Neural cell (in vitro differentiated cells): ENCODE results near the gene TCF4. TPM values are rescaled to one million over a fixed set of nuclear protein-coding genes. Genes with fewer than 3 reads are reported as not detected.

Experiments used
- H2AFZ ChIP-seq: fragments of 200-600, 300-800 bp; sonication (generic), shearing (Covaris generic); 2 replicates; pipeline ENCODE4 v1.6.0; 2014; ENCODE audit warnings: low read depth, mild to moderate bottlenecking, antibody characterized with exemption, low read length, moderate library complexity
- H3F3A ChIP-seq: fragments of 200-600 bp; shearing (Covaris generic); 2 replicates; pipeline ENCODE4 v1.6.1; 2016; ENCODE audit warnings: mild to moderate bottlenecking, moderate library complexity, mixed read lengths, antibody characterized with exemption, low read length; ENCODE audit not compliant: insufficient read depth, poor library complexity, severe bottlenecking
- H3K27ac ChIP-seq: fragments of 200-600, 300-800 bp; sonication (generic), shearing (Covaris generic); 2 replicates; pipeline ENCODE4 v1.5.1; 2014; ENCODE audit warnings: mild to moderate bottlenecking, low read length, moderate library complexity
- H3K27me3 ChIP-seq: fragments of 300-800, 200-600 bp; sonication (generic), shearing (Covaris generic); 2 replicates; pipeline ENCODE4 v1.6.0; 2014; ENCODE audit warnings: mild to moderate bottlenecking, low read depth, low read length, moderate library complexity; ENCODE audit not compliant: insufficient read depth
- H3K36me3 ChIP-seq: fragments of 300-800, 200-600 bp; sonication (generic), shearing (Covaris generic); 2 replicates; pipeline ENCODE4 v1.5.1; 2014; ENCODE audit warnings: mild to moderate bottlenecking, antibody characterized with exemption, low read length, moderate library complexity; ENCODE audit not compliant: insufficient read depth
- H3K4me2 ChIP-seq: fragments of 300-800, 200-600 bp; sonication (generic), shearing (Covaris generic); 2 replicates; pipeline ENCODE4 v1.6.0; 2014; ENCODE audit warnings: mild to moderate bottlenecking, low read length
- H3K4me3 ChIP-seq: fragments of 300-800, 200-600 bp; sonication (generic), shearing (Covaris generic); 2 replicates; pipeline ENCODE4 v1.5.1; 2014; ENCODE audit warnings: mild to moderate bottlenecking, low read length, moderate library complexity
- H3K79me2 ChIP-seq: fragments of 200-600 bp; shearing (Covaris generic); replicated peaks from 2 replicates; pipeline ENCODE4 v1.6.0; 2014; ENCODE audit warnings: mild to moderate bottlenecking, low read length, moderate library complexity; ENCODE audit not compliant: insufficient read depth
- H3K9ac ChIP-seq: fragments of 300-800, 200-600 bp; sonication (generic), shearing (Covaris generic); 2 replicates; pipeline ENCODE4 v1.6.1; 2016; ENCODE audit warnings: mild to moderate bottlenecking, low read length, mixed read lengths
- H3K9me2 ChIP-seq: fragments of 200-600 bp; shearing (Covaris generic); 2 replicates; pipeline ENCODE4 v1.6.1; 2016; ENCODE audit warnings: mild to moderate bottlenecking, low read length, mixed read lengths; ENCODE audit not compliant: insufficient read depth
- H3K9me3 ChIP-seq: fragments of 200-600, 300-800 bp; sonication (generic), shearing (Covaris generic); 2 replicates; pipeline ENCODE4 v1.6.1; 2016; ENCODE audit warnings: mild to moderate bottlenecking, mixed run types, low read length, moderate library complexity, mixed read lengths
- H4K20me1 ChIP-seq: fragments of 200-600 bp; shearing (Covaris generic); 2 replicates; pipeline ENCODE4 v1.6.1; 2016; ENCODE audit warnings: mild to moderate bottlenecking, mixed run types; ENCODE audit not compliant: insufficient read depth
- EP300 ChIP-seq: fragments of 450-650 bp; conservative IDR thresholded peaks from 2 replicates; pipeline ENCODE4 v1.6.1; 2014; ENCODE audit warnings: antibody characterized with exemption, mild to moderate bottlenecking, moderate library complexity; ENCODE audit not compliant: poor library complexity, severe bottlenecking
- EZH2 ChIP-seq: fragments of 200-600, 300-800 bp; shearing (Covaris generic), sonication (generic); IDR thresholded peaks from 2 replicates; pipeline ENCODE4 v1.6.1; 2014; ENCODE audit warnings: antibody characterized with exemption, low read length, borderline replicate concordance, mild to moderate bottlenecking; ENCODE audit not compliant: insufficient read depth, poor library complexity, severe bottlenecking
- MXI1 ChIP-seq: fragments of 450-650 bp; conservative IDR thresholded peaks from 2 replicates; pipeline ENCODE4 v1.6.1; 2014; ENCODE audit warnings: antibody characterized with exemption, mild to moderate bottlenecking; ENCODE audit not compliant: poor library complexity, severe bottlenecking
- POLR2AphosphoS5 ChIP-seq: IDR thresholded peaks from 2 replicates; pipeline ENCODE4 v1.6.1; 2012
- RAD21 ChIP-seq: fragments of 450-650 bp; conservative IDR thresholded peaks from 2 replicates; pipeline ENCODE4 v1.6.1; 2014; ENCODE audit warnings: antibody characterized with exemption, mild to moderate bottlenecking, moderate library complexity
- SMC3 ChIP-seq: fragments of 450-650 bp; conservative IDR thresholded peaks from 2 replicates; pipeline ENCODE4 v1.6.1; 2014; ENCODE audit warnings: antibody characterized with exemption, mild to moderate bottlenecking, moderate library complexity; ENCODE audit not compliant: poor library complexity
- TAF1 ChIP-seq: IDR thresholded peaks from 2 replicates; pipeline ENCODE4 v1.6.1; 2012; ENCODE audit warnings: low read depth
- polyA plus RNA-seq: library from polyadenylated mRNA; depleted of rRNA; stranded (reverse); fragments of >200 nt; gene quantifications from 2 replicates; pipeline ENCODE4 v1.2.3, GENCODE V29; 2014
- TF ChIP-seq, protein P1 (sequence below): fragments of 450-650 bp; IDR thresholded peaks from 2 replicates; pipeline ENCODE4 v1.5.1; 2014; ENCODE audit warnings: antibody characterized with exemption, mild to moderate bottlenecking, moderate library complexity; ENCODE audit not compliant: poor library complexity, severe bottlenecking
- TF ChIP-seq, protein P2 (sequence below): IDR thresholded peaks from 2 replicates; pipeline ENCODE4 v1.6.1; 2012; ENCODE audit warnings: borderline replicate concordance

TCF4 gene
- polyA plus RNA-seq, 1 donor from 2014 or later = 7.0 TPM

DNA sequence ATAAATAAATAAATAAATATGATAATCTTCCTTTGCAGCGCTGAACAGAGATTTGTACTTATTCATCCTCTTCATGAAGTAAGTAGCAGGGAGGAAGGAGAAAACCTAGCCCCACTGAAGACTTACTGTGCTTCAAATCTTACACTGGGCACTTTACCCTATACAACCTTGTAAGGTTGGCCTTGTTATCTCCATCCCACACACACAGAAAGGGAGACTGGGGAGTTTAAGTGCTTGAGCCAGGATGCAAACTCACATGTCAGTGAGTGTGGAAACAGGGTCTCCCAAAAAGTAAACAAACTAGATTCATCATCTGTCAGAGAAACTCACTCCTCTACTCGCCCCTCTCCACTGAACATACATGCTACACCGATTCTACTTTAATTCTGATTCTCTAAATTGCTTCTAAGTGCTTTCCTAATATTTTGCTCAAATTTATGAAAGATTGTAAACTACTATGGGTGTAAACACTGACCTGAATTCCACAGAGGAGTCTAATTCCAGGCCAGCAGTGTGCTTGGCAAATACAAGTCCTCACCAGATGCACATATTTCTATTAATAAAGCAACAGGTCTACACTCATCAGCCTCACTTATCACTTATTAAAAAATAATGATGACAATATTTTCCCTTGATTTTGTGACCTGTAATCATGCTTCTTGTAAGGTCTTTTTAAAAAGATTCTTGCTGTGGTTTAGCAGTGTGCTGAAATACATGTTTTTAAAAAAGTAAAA is 155.5 kb downstream of the TCF4 start:
- peaks cover 15% of the 10 kb centered on the region for H3K79me2 ChIP-seq
- H3K4me2 ChIP-seq = no peak overlapping the region
- no peaks in the 10 kb centered on the region for H3K9me2 ChIP-seq
- H3F3A ChIP-seq = no peaks in the 10 kb centered on the region
- no peaks in the 10 kb centered on the region for H3K9me3 ChIP-seq
- no peak overlapping the region for H3K9ac ChIP-seq
- H3K36me3 ChIP-seq = no peaks in the 10 kb centered on the region
- TF ChIP-seq POLR2AphosphoS5 (no peak), RAD21 (no peak), TAF1 (no peak), SMC3 (no peak), MXI1 (no peak), EP300 (no peak), EZH2 (no peak)
- TF ChIP-seq, protein P1, sequence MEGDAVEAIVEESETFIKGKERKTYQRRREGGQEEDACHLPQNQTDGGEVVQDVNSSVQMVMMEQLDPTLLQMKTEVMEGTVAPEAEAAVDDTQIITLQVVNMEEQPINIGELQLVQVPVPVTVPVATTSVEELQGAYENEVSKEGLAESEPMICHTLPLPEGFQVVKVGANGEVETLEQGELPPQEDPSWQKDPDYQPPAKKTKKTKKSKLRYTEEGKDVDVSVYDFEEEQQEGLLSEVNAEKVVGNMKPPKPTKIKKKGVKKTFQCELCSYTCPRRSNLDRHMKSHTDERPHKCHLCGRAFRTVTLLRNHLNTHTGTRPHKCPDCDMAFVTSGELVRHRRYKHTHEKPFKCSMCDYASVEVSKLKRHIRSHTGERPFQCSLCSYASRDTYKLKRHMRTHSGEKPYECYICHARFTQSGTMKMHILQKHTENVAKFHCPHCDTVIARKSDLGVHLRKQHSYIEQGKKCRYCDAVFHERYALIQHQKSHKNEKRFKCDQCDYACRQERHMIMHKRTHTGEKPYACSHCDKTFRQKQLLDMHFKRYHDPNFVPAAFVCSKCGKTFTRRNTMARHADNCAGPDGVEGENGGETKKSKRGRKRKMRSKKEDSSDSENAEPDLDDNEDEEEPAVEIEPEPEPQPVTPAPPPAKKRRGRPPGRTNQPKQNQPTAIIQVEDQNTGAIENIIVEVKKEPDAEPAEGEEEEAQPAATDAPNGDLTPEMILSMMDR = no peak
- TF ChIP-seq, protein P2, sequence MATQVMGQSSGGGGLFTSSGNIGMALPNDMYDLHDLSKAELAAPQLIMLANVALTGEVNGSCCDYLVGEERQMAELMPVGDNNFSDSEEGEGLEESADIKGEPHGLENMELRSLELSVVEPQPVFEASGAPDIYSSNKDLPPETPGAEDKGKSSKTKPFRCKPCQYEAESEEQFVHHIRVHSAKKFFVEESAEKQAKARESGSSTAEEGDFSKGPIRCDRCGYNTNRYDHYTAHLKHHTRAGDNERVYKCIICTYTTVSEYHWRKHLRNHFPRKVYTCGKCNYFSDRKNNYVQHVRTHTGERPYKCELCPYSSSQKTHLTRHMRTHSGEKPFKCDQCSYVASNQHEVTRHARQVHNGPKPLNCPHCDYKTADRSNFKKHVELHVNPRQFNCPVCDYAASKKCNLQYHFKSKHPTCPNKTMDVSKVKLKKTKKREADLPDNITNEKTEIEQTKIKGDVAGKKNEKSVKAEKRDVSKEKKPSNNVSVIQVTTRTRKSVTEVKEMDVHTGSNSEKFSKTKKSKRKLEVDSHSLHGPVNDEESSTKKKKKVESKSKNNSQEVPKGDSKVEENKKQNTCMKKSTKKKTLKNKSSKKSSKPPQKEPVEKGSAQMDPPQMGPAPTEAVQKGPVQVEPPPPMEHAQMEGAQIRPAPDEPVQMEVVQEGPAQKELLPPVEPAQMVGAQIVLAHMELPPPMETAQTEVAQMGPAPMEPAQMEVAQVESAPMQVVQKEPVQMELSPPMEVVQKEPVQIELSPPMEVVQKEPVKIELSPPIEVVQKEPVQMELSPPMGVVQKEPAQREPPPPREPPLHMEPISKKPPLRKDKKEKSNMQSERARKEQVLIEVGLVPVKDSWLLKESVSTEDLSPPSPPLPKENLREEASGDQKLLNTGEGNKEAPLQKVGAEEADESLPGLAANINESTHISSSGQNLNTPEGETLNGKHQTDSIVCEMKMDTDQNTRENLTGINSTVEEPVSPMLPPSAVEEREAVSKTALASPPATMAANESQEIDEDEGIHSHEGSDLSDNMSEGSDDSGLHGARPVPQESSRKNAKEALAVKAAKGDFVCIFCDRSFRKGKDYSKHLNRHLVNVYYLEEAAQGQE = no peak
- H2AFZ ChIP-seq = no peak overlapping the region
- H3K27me3 ChIP-seq = no peaks in the 10 kb centered on the region
- H3K27ac ChIP-seq = no peak overlapping the region
- no peaks in the 10 kb centered on the region for H4K20me1 ChIP-seq
- no peak overlapping the region for H3K4me3 ChIP-seq

DNA sequence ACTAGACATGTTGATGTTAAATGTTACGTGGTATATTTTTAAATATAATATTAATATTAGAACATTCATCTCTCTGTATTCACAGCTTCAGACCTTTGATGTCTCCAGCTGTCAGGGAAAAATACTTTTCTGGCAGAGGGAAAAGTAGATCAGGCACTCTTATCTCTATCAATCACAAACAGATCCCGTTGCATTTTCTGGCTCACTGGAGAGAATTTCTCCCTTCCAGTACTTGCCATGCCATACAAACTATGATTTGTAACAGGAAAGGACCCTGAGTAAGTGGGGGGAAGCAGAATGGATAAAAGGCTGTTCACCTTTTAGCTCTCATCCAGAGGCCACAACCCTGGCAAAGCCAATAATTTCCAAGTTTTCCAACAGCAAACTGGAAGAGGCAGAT is 158.0 kb downstream of the TCF4 start:
- no peaks in the 10 kb centered on the region for H3K9me3 ChIP-seq
- H3K4me2 ChIP-seq = no peak overlapping the region
- H3K27me3 ChIP-seq = no peaks in the 10 kb centered on the region
- no peaks in the 10 kb centered on the region for H3F3A ChIP-seq
- no peaks in the 10 kb centered on the region for H4K20me1 ChIP-seq
- H3K36me3 ChIP-seq = no peaks in the 10 kb centered on the region
- no peak overlapping the region for H3K4me3 ChIP-seq
- H2AFZ ChIP-seq = no peak overlapping the region
- H3K79me2 ChIP-seq = peaks cover 8% of the 10 kb centered on the region
- H3K9me2 ChIP-seq = no peaks in the 10 kb centered on the region
- H3K9ac ChIP-seq = no peak overlapping the region
- no peak overlapping the region for H3K27ac ChIP-seq
- TF ChIP-seq, protein P1 = no peak
- TF ChIP-seq, protein P2 = peak; percentile 23
